ENCODE data around the gene ACTRT2.

ACTRT2 gene

GRCh38 chr1:3018576-3018975 lies 2.7 kb upstream of the ACTRT2 start:
- no peak for DNase-seq (ENCODE audit: low read depth)

- no peak for DNase-seq (ENCODE audit: low read depth)
These were observed 2.2 kb upstream of the ACTRT2 start for GRCh38 chr1:3019007-3019515.

- no peak for DNase-seq (ENCODE audit: low read depth)
These were observed 1.7 kb upstream of the ACTRT2 start for GRCh38 chr1:3019516-3020051.

- DNase-seq (ENCODE audit: low read depth), result no peak
These were observed 881 bp upstream of the ACTRT2 start for GRCh38 chr1:3020263-3020909.

GRCh38 chr1:3021801-3022401 lies 634 bp downstream of the ACTRT2 start:
- DNase-seq (ENCODE audit: low read depth), result no peak

- DNase-seq (ENCODE audit: low read depth), result no peak
These were observed 1.3 kb downstream of the ACTRT2 start for GRCh38 chr1:3022511-3022973.

- DNase-seq (ENCODE audit: low read depth), result no peak
These were observed 1.7 kb downstream of the ACTRT2 start for GRCh38 chr1:3022976-3023375.

GRCh38 chr1:3024019-3024418 lies 2.8 kb downstream of the ACTRT2 start:
- DNase-seq (ENCODE audit: low read depth), result peak; percentile 2

- DNase-seq (ENCODE audit: low read depth), result no peak
These were observed 3.3 kb downstream of the ACTRT2 start for GRCh38 chr1:3024588-3024987.

- no peak for DNase-seq (ENCODE audit: low read depth)
These were observed 4.9 kb downstream of the ACTRT2 start for GRCh38 chr1:3026124-3026523.

GRCh38 chr1:3026581-3027391 lies 5.5 kb downstream of the ACTRT2 start:
- no peak for DNase-seq (ENCODE audit: low read depth)

- DNase-seq (ENCODE audit: low read depth), result no peak
These were observed 6.5 kb downstream of the ACTRT2 start for GRCh38 chr1:3027611-3028371.

GRCh38 chr1:3028531-3029282 lies 7.4 kb downstream of the ACTRT2 start:
- no peak for DNase-seq (ENCODE audit: low read depth)

GRCh38 chr1:3029481-3029961 lies 8.3 kb downstream of the ACTRT2 start:
- no peak for DNase-seq (ENCODE audit: low read depth)

- DNase-seq (ENCODE audit: low read depth), result no peak
These were observed 8.9 kb downstream of the ACTRT2 start for GRCh38 chr1:3029991-3030662.

- no peak for DNase-seq (ENCODE audit: low read depth)
These were observed 9.6 kb downstream of the ACTRT2 start for GRCh38 chr1:3030663-3031381.

GRCh38 chr1:3031401-3032221 lies 10.3 kb downstream of the ACTRT2 start:
- no peak for DNase-seq (ENCODE audit: low read depth)

- no peak for DNase-seq (ENCODE audit: low read depth)
These were observed 11.2 kb downstream of the ACTRT2 start for GRCh38 chr1:3032371-3033039.
